GM10266 (cell line): Measurements from ENCODE around the gene PHLDB3.

Experiments
- DNase-seq: peaks from one replicate; pipeline ENCODE4 v3.0.0; 2012; ENCODE audit errors: extremely low spot score
- TF ChIP-seq, protein P1 (sequence below): IDR thresholded peaks from 2 replicates; pipeline ENCODE4 v1.5.1; 2012; ENCODE audit warnings: mild to moderate bottlenecking, low read depth; ENCODE audit not compliant: control insufficient read depth, insufficient read depth; ENCODE audit errors: missing control alignments

PHLDB3 gene

DNA sequence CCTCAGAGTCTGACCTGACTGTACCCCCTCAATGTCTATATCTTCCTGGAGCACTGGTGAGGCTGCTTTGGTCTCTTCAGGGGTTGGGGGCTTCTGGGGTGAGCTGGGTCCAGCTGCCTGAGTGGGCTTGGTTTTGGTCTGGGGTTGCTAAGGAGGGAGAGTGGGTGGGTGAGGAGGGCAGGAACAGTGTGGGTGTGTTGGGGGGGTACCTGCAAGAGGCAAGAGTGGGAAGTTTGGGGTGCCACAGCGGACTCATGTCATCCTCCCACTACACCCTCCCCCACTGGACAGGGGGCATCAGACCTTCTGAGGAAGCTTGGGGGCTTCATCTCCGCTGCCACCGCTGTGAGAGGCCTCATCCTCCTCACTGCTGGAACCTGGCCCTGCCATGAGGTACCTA lies 42.0 kb upstream of the PHLDB3 start:
- DNase-seq = no peak
- TF ChIP-seq, protein P1, sequence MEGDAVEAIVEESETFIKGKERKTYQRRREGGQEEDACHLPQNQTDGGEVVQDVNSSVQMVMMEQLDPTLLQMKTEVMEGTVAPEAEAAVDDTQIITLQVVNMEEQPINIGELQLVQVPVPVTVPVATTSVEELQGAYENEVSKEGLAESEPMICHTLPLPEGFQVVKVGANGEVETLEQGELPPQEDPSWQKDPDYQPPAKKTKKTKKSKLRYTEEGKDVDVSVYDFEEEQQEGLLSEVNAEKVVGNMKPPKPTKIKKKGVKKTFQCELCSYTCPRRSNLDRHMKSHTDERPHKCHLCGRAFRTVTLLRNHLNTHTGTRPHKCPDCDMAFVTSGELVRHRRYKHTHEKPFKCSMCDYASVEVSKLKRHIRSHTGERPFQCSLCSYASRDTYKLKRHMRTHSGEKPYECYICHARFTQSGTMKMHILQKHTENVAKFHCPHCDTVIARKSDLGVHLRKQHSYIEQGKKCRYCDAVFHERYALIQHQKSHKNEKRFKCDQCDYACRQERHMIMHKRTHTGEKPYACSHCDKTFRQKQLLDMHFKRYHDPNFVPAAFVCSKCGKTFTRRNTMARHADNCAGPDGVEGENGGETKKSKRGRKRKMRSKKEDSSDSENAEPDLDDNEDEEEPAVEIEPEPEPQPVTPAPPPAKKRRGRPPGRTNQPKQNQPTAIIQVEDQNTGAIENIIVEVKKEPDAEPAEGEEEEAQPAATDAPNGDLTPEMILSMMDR = no peak

DNA sequence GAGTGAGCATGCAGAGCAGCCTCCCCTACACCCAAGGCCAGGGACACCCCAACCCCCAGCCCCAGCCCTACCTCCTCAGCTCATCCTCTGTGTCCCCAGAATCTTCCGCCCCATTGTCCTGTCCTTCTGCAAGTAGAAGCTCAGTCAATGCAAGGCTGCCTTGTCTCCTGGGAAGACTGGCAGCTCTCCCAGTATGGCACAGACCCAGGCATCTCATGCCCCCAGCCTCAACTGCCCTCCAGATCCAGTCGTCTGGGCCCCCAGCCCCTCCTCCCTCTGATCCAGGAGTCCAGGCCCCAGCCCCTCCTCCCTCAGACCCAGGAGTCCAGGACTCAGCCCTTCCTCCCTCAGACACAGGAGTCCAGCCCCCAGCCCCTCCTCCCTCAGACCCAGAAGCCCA lies 41.4 kb upstream of the PHLDB3 start:
- TF ChIP-seq, protein P1 = no peak
- DNase-seq = no peak

DNA sequence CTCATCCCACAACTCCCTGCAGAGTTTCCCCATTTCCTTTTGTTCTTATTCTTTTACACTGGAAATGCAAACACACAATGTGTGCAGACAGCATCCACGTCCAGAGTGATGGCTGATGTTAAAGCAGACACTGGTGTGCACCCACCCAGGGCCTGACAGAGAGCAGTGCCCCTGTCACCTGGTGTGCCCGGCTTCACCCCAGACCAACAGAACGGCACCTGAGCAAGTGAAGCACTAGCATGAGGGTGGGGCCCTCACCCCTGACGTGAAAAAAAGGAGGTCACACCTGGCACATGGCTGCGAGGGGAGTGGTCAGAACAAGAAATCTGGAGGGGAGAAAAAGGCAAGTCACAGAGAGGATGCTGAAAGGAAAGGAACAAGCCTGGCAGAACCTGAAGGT lies 40.7 kb upstream of the PHLDB3 start:
- TF ChIP-seq, protein P1 = no peak
- no peak for DNase-seq

DNA sequence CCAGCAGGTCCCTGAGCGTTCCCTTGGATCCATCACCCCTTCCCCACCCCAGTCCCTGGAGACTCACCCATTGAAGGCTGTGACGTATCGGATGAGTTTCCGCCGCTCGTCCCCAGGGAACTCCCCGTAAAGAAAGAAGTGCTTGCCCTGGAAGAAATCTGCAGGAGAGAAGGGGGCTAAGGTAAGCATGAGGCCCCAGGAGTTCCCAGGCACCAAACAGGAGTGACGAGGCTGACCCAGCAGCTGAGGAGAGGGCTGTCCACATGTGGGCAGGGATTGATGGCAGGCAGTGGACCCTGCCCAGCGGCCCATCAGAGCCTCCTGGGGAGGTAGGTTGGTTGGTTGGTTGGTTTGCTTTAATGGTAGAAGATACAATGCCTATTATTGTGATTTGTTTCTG lies 39.5 kb upstream of the PHLDB3 start:
- TF ChIP-seq, protein P1 = no peak
- DNase-seq = no peak

DNA sequence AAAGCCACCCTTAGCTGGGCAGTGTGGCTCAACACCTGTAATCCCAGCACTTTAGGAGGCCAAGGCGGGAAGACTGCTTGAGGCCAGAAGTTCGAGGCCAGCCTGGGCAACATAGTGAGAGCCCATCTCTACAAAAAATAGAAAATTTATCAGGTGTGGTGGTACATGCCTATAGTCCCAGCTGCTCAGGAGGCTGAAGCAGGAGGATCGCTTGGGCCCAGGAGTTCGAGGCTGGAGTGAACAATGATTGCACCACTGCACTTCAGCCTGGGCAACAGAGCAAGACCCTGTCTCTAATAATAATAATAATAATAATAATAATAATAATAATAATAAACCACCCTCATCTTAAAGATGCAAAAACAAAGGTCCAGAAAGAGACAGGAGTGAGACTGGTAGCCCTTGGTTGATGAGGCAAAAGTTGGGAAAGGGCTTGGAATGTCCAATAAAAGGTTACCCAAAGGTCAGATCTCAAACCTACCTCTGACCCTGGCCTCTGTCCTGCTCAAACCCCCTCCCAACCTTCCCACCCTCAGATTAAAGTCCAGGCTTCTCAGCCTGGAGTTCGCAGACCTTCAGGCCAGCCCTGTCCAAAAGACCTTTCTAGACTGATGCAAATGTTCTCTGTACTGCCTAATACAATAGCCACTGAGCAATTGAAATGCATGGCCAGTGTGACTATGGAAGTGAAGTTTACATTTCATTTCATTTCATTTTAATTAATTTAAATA lies 37.5 kb upstream of the PHLDB3 start:
- DNase-seq = no peak
- TF ChIP-seq, protein P1 = no peak

DNA sequence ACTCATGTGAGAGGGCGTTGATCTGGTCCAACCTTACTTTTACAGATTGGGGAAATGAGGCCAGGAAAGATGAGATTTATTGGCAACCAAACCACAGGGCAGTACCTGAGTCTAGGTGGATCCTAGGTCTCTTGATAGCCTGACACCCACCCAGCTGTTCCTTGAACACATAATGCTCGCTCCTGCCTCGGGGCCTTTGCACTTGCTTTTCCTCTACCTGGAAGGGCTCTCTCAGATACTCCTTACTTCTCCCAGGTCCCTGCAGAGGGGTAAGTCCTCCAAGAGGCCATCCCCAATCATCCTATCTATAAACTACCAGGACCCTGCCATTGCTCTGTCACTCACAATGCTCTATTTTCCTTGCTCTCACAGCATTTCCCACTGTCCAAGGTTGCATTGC lies 35.8 kb upstream of the PHLDB3 start:
- no peak for DNase-seq

DNA sequence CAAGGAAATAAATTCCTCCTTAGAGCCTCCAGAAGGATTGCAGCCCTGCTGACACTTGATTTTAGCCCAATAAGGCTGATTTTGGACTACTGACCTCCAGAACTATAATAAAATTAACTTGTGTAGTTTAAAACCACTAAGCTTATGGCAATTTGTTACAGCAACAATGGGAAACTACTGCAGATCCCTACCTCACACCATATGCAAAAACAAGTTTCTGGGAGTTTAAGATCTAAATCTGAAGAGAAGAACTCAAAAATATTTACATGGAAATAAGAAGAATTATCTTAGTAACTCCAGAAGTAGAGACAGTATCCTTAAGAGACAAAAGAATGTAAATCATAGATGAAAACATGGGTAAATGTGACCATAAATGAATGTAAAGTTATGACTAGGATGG lies 34.4 kb upstream of the PHLDB3 start:
- no peak for DNase-seq
- TF ChIP-seq, protein P1 = no peak

More for the DNA sequence above, 35.8 kb upstream of the PHLDB3 start:
- TF ChIP-seq, protein P1 = no peak
